GM13976 (cell line): ENCODE results near the gene TUFT1.
"Not testable (repeated sequence)": the region's sequence is repeated elsewhere in the genome, so short reads cannot be mapped to it uniquely, and the experiment has no call there.

Source experiments
- DNase-seq: peaks from one replicate; pipeline ENCODE4 v3.0.0; 2012; ENCODE audit warnings: low spot score
- CTCF ChIP-seq: IDR thresholded peaks from 2 replicates; pipeline ENCODE4 v1.5.1; 2012; ENCODE audit warnings: borderline replicate concordance, mild to moderate bottlenecking; ENCODE audit not compliant: insufficient read depth; ENCODE audit errors: extremely low read depth, missing control alignments, control extremely low read depth
- in situ Hi-C: fragments of 300-500 bp; cut with MboI; formaldehyde crosslinking; loops from one replicate; pipeline ENCODE4 v1.12.0; 2022; ENCODE audit warnings: low sequenced_read_pairs, mixed read lengths, inconsistent platforms; ENCODE audit not compliant: unreplicated experiment

Gene TUFT1

DNA sequence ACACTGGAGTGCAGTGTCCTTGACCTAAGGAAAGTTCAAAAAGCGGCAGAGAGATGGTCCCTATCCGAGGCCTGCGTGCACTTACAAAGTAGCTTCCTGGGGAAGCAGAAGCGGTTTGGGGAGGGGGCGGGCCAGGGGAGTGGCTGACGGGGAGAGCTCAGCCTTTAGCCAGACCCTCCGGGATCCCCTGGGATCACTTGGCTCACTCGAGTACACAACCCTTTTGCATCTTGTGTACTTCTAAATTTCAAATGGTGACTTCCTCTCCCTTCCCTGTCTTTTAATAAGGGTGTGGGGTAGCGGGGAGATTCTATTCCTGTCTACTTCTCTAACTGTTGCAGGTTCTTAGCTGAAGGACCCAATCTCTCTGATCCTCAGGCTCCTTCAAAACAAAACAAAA, 53.6 kb downstream of the TUFT1 start:
- DNase-seq, result peak; percentile 22
- no peak for TF ChIP-seq CTCF
- in situ Hi-C loops, result no loop called here

DNA sequence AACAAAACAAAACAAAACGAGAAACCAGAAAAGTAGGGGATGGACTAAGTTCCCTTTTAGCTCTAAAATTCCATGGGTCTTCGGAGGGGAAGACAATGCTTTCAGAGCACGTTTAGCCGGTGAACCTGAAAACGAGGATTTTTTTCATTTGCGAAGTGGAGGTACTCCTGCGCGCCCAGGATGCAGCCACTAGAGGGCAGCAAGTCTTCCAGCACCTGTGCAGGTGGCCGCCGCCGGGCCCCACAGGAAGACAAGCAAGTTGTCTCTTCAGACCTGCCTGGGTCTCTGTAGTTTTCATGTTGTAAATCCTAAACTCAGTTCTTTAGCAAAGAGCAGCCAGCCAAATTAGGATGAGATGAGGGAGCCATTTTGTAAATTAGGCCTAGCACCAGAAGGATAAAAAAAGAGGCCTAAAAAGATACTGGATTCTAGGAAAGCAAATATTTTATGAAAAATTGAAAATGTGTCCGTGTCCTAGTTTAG, 54.1 kb downstream of the TUFT1 start:
- peak; percentile 87 for DNase-seq
- in situ Hi-C loops, result no loop called here
- peak; percentile 95 for TF ChIP-seq CTCF

- TF ChIP-seq CTCF, result no peak
- in situ Hi-C loops, result no loop called here
- no peak for DNase-seq
These were observed 56.3 kb downstream of the TUFT1 start for GRCh38 chr1:151596166-151596953.

GRCh38 chr1:151602550-151602949, 62.4 kb downstream of the TUFT1 start:
- DNase-seq, in situ Hi-C loops: not testable (repeated sequence)

- in situ Hi-C loops, result no loop called here
These were observed 64.2 kb downstream of the TUFT1 start for GRCh38 chr1:151604291-151604690.

GRCh38 chr1:151606384-151606783, 66.3 kb downstream of the TUFT1 start:
- no peak for DNase-seq
- no peak for TF ChIP-seq CTCF
- in situ Hi-C loops, result no loop called here

More at GRCh38 chr1:151604291-151604690, 64.2 kb downstream of the TUFT1 start:
- no peak for DNase-seq
- no peak for TF ChIP-seq CTCF

DNA sequence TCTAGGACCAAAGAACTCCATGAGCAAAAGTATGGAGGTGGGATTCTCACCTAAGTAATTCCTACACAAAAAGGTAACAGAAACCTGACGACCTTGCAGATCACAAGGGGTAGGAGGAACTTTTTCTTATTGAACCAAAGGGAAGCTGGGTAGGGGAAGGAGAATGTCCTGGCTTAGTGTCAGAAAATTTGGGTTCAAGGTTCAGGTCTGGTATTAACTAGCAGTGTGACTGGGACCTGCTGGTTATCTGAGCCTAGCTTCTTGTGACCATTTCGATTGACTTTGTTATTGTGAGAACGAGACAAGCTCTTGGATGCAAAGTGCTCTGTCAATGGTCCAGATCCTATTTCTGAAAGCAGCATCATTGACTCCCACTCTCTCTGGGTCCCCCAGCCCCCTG, 66.7 kb downstream of the TUFT1 start:
- in situ Hi-C loops, result no loop called here
- no peak for TF ChIP-seq CTCF
- DNase-seq, result no peak
